Panc1 (cell line): ENCODE results near the gene IGDCC3. TPM values are rescaled to one million over a fixed set of nuclear protein-coding genes. Genes with fewer than 3 reads are reported as not detected.

ENCODE experiments used
- ATAC-seq: fragments of 200-7000 bp; cut with Tn5 transposase; 2 replicates; pipeline ENCODE4 v1.9.1; 2020; ENCODE audit warnings: mild to moderate bottlenecking, moderate library complexity
- Bru-seq: library from RNA; stranded (reverse); fragments of 400-500 nt; gene quantifications from one replicate; lab custom pipeline; 2021; lab: Mats Ljungman, UMichigan
- BruChase-seq, 2 experiments: library from RNA; stranded (reverse); fragments of 400-500 nt; gene quantifications; one replicate each; lab custom pipeline; 2021; lab: Mats Ljungman, UMichigan
- BruUV-seq: library from RNA; stranded (reverse); fragments of 400-500 nt; replicated peaks from 2 replicates; lab custom pipeline; 2021; lab: Mats Ljungman, UMichigan
- CTCF ChIA-PET: fragments of 300-600 bp; sonication (Branson Sonifier 250); formaldehyde crosslinking; loops from one replicate; lab custom pipeline; 2022; ENCODE audit warnings: antibody characterized with exemption; lab: Charles Lee
- POLR2A ChIA-PET: fragments of 300-600 bp; sonication (Branson Sonifier 250); formaldehyde crosslinking; loops from one replicate; lab custom pipeline; 2022; ENCODE audit warnings: antibody characterized with exemption; lab: Charles Lee
- DNase-seq: peaks from one replicate; pipeline ENCODE4 v3.0.0-alpha.2; 2010; ENCODE audit warnings: low read depth, low spot score
- H3K27ac ChIP-seq: 2 replicates; pipeline ENCODE4 v1.5.1; 2011; ENCODE audit warnings: mild to moderate bottlenecking, low read length, inconsistent platforms
- H3K27me3 ChIP-seq: fragments of 200-500 bp; sonication (Bioruptor generic); 2 replicates; pipeline ENCODE4 v1.6.0; 2014; ENCODE audit warnings: low read length, inconsistent platforms; ENCODE audit not compliant: control insufficient read depth, insufficient read depth
- H3K36me3 ChIP-seq: fragments of 200-500 bp; sonication (Bioruptor generic); 2 replicates; pipeline ENCODE4 v1.5.1; 2014; ENCODE audit warnings: inconsistent platforms, mild to moderate bottlenecking, low read length, moderate library complexity; ENCODE audit not compliant: control insufficient read depth, insufficient read depth
- H3K4me1 ChIP-seq: 2 replicates; pipeline ENCODE4 v1.5.1; 2011; ENCODE audit warnings: inconsistent platforms, mild to moderate bottlenecking, low read length, moderate library complexity; ENCODE audit not compliant: control insufficient read depth, insufficient read depth
- H3K4me3 ChIP-seq, 2 experiments: 2 replicates each; pipeline ENCODE4 v1.5.1; 2011 to 2012; ENCODE audit warnings: low read depth in 2 of 2, low read length in 2 of 2, mild to moderate bottlenecking in 2 of 2, inconsistent platforms in 1 of 2, moderate library complexity in 1 of 2
- H3K9me3 ChIP-seq: fragments of 200-500 bp; sonication (Bioruptor generic); 2 replicates; pipeline ENCODE4 v1.5.1; 2014; ENCODE audit warnings: low read depth, mild to moderate bottlenecking, inconsistent platforms, low read length, moderate library complexity; ENCODE audit not compliant: control insufficient read depth, insufficient read depth
- CTCF ChIP-seq: fragments of 450-650 bp; IDR thresholded peaks from 2 replicates; pipeline ENCODE4 v1.5.1; 2017; ENCODE audit warnings: mild to moderate bottlenecking
- POLR2AphosphoS5 ChIP-seq: IDR thresholded peaks from 2 replicates; pipeline ENCODE4 v1.6.1; 2012; ENCODE audit warnings: mild to moderate bottlenecking, low read depth, low read length, moderate library complexity
- REST ChIP-seq, 2 experiments: IDR thresholded peaks; 2 replicates each; pipeline ENCODE4 v1.6.1; 2011 to 2012; ENCODE audit warnings: low read depth in 2 of 2, control low read depth in 1 of 2, low read length in 1 of 2, mild to moderate bottlenecking in 1 of 2, moderate library complexity in 1 of 2; ENCODE audit not compliant: insufficient read depth in 1 of 2
- SIN3A ChIP-seq: IDR thresholded peaks from 2 replicates; pipeline ENCODE4 v1.6.1; 2012; ENCODE audit warnings: low read depth, mild to moderate bottlenecking, low read length, moderate library complexity, borderline replicate concordance; ENCODE audit not compliant: insufficient read depth
- TCF7L2 ChIP-seq: IDR thresholded peaks from 2 replicates; pipeline ENCODE4 v1.6.1; 2011; ENCODE audit warnings: mild to moderate bottlenecking, low read depth, low read length, inconsistent platforms
- in situ Hi-C: cut with HindIII; loops from 2 replicates; pipeline ENCODE4 v1.10.0; 2016; ENCODE audit warnings: low sequenced_read_pairs, low pct_unique_long_range_greater_than_20kb
- intact Hi-C: fragments of 100-400 bp; cut with micrococcal nuclease; formaldehyde crosslinking; loops from one replicate; pipeline ENCODE4 v1.10.0; 2022; ENCODE audit not compliant: unreplicated experiment
- long read RNA-seq: library from polyadenylated mRNA; unstranded; transcript quantifications from one replicate; pipeline ENCODE4 v2.0.0, GENCODE V29; 2021; ENCODE audit not compliant: unreplicated experiment
- polyA plus RNA-seq: library from polyadenylated mRNA; unstranded; fragments of >200 nt; gene quantifications from one replicate; pipeline ENCODE4 v1.2.1, GENCODE V29; 2012; ENCODE audit warnings: missing spikeins; ENCODE audit not compliant: insufficient read length
- total RNA-seq: library from RNA; stranded (reverse); gene quantifications from one replicate; pipeline ENCODE4 v1.2.1, GENCODE V29; 2021; ENCODE audit not compliant: unreplicated experiment

IGDCC3 gene
- total RNA-seq (0.18 TPM), Bru-seq, nascent RNA (percentile 13 among the genes with signal in this experiment), BruChase-seq, experiment 1, labeled RNA remaining after a 2-hour chase (percentile 12 among the genes with signal in this experiment), BruChase-seq, experiment 2, labeled RNA remaining after a 6-hour chase (percentile 7 among the genes with signal in this experiment)
- not detected for polyA plus RNA-seq
- long read RNA-seq, result 0 reads

GRCh38 chr15:65377976-65378366 lies at the start of gene IGDCC3:
Gene IGDCC3, minus strand, starts transcription at chr15:65378002. Its CDS starts 214 bp downstream, at chr15:65377788.
- Histone ChIP-seq H3K27me3 (peaks cover 37% of the 10 kb centered on the region), H3K4me1 (no peaks in the 10 kb centered on the region; the same call in 1 of the 2 replicates), H3K27ac (no peak within 1 kb of the TSS), H3K9me3 (no peaks in the 10 kb centered on the region), H3K4me3 (peak within 1 kb of the TSS; percentile 44 to 46), H3K36me3 (no peaks in the 10 kb centered on the region; the same call in 1 of the 2 replicates)
- peak; percentile 43 for ATAC-seq
- BruUV-seq, result no TSS peak
- POLR2A ChIA-PET, result no interaction called here
- DNase-seq, result no peak
- intact Hi-C loops, result no loop called here
- CTCF ChIA-PET, result no interaction called here
- in situ Hi-C loops, result loop anchor here (10.0 kb wide), 1 partner anchor 53 kb away; no protein-coding TSS in a partner anchor
- peak; percentile 48 for TF ChIP-seq TCF7L2
- no peak for TF ChIP-seq POLR2AphosphoS5

GRCh38 chr15:65426216-65426853 lies 48.5 kb upstream of the IGDCC3 start:
- POLR2A ChIA-PET, result no interaction called here
- CTCF ChIA-PET, result no interaction called here
- BruUV-seq, result no TSS peak
- no peaks in the 10 kb centered on the region; the same call in 1 of the 2 replicates for H3K27me3 ChIP-seq
- no peaks in the 10 kb centered on the region for H3K36me3 ChIP-seq
- H3K27ac ChIP-seq, result no peak overlapping the region
- DNase-seq (no peak), ATAC-seq (no peak)
- intact Hi-C loops (no loop called here), in situ Hi-C loops (no loop called here)
- H3K4me3 ChIP-seq, result no peak overlapping the region
- H3K4me1 ChIP-seq, result peaks cover 9% of the 10 kb centered on the region
- TF ChIP-seq REST (IDR thresholded peaks at IDR 0.05; ENCODE audit: insufficient read depth in 1 of 2, low read depth in 2 of 2, low read length in 1 of 2) (no peak), CTCF (no peak), POLR2AphosphoS5 (no peak), TCF7L2 (no peak), SIN3A (no peak)
- H3K9me3 ChIP-seq, result no peaks in the 10 kb centered on the region
